Keratinocyte (primary cell): ENCODE data around the gene RAP2A. TPM values are rescaled to one million over a fixed set of nuclear protein-coding genes. Genes with fewer than 3 reads are reported as not detected.

Experiments
- DNase-seq: peaks from one replicate; pipeline ENCODE4 v3.0.0-alpha.2; 2011; ENCODE audit warnings: low read depth, missing footprints, low spot score
- FAIRE-seq: peaks from 2 replicates; lab custom pipeline; 2011; peaks lifted over from hg19 to GRCh38; lab: Jason Lieb, UNC
- H2AFZ ChIP-seq: 2 replicates; pipeline ENCODE4 v1.6.0; 2012; ENCODE audit warnings: low read length, control low read depth, inconsistent platforms; ENCODE audit not compliant: control insufficient read depth
- H3K27ac ChIP-seq: 2 replicates; pipeline ENCODE4 v1.5.1; 2011; ENCODE audit warnings: low read length; ENCODE audit not compliant: control insufficient read depth, insufficient read depth
- H3K27me3 ChIP-seq: 3 replicates; pipeline ENCODE4 v1.6.0; 2011; ENCODE audit warnings: low read length; ENCODE audit not compliant: control insufficient read depth, insufficient read depth; ENCODE audit errors: extremely low read depth
- H3K36me3 ChIP-seq, 2 experiments: 2 replicates in 1 of 2; 3 replicates in 1 of 2; pipeline ENCODE4 v1.5.1; 2011; ENCODE audit warnings: low read length in 2 of 2, mild to moderate bottlenecking in 1 of 2; ENCODE audit not compliant: control insufficient read depth in 2 of 2, insufficient read depth in 2 of 2; ENCODE audit errors: extremely low read depth in 1 of 2
- H3K4me1 ChIP-seq: 3 replicates; pipeline ENCODE4 v1.5.1; 2011; ENCODE audit warnings: low read length; ENCODE audit not compliant: control insufficient read depth, insufficient read depth; ENCODE audit errors: extremely low read depth
- H3K4me2 ChIP-seq: 3 replicates; pipeline ENCODE4 v1.6.0; 2011; ENCODE audit warnings: low read depth, low read length; ENCODE audit not compliant: control insufficient read depth, insufficient read depth; ENCODE audit errors: extremely low read depth
- H3K4me3 ChIP-seq, 3 experiments: fragments of 200-600 bp in 1 of 3; sonication (generic) in 1 of 3; 2 replicates in 2 of 3; 3 replicates in 1 of 3; pipeline ENCODE4 v1.5.1; 2011 to 2016; ENCODE audit warnings: low read length in 3 of 3, mild to moderate bottlenecking in 3 of 3, control low read depth in 2 of 3, inconsistent platforms in 1 of 3, low read depth in 1 of 3, mixed read lengths in 1 of 3, mixed run types in 1 of 3, moderate library complexity in 1 of 3; ENCODE audit not compliant: control insufficient read depth in 2 of 3, insufficient read depth in 2 of 3; ENCODE audit errors: extremely low read depth in 1 of 3
- H3K79me2 ChIP-seq: 2 replicates; pipeline ENCODE4 v1.6.0; 2012; ENCODE audit warnings: low read length; ENCODE audit not compliant: control insufficient read depth, insufficient read depth
- H3K9ac ChIP-seq: 3 replicates; pipeline ENCODE4 v1.6.0; 2011; ENCODE audit warnings: low read length; ENCODE audit not compliant: control insufficient read depth, insufficient read depth; ENCODE audit errors: extremely low read depth
- H3K9me1 ChIP-seq: 3 replicates; pipeline ENCODE4 v1.6.0; 2011; ENCODE audit warnings: low read length; ENCODE audit not compliant: control insufficient read depth, insufficient read depth; ENCODE audit errors: extremely low read depth
- H3K9me3 ChIP-seq: 2 replicates; pipeline ENCODE4 v1.5.1; 2012; ENCODE audit warnings: low read depth, low read length; ENCODE audit not compliant: control insufficient read depth
- H4K20me1 ChIP-seq: 3 replicates; pipeline ENCODE4 v1.6.0; 2011; ENCODE audit warnings: low read length; ENCODE audit not compliant: control insufficient read depth, insufficient read depth; ENCODE audit errors: extremely low read depth
- CTCF ChIP-seq, 3 experiments: IDR thresholded peaks in 1 of 3; conservative IDR thresholded peaks in 1 of 3; optimal IDR thresholded peaks in 1 of 3; 2 replicates in 2 of 3; 3 replicates in 1 of 3; pipeline versions ENCODE3 to v1.5.1; 2011; ENCODE audit warnings: low read length in 3 of 3, mild to moderate bottlenecking in 3 of 3, moderate library complexity in 2 of 3, control low read depth in 1 of 3, inconsistent platforms in 1 of 3; ENCODE audit not compliant: insufficient read depth in 2 of 3; ENCODE audit errors: extremely low read depth in 1 of 3
- EZH2 ChIP-seq: IDR thresholded peaks from one replicate; pipeline ENCODE4 v1.6.1; 2012; ENCODE audit warnings: inconsistent platforms, mild to moderate bottlenecking, low read length, moderate library complexity
- dilution Hi-C: fragments of 300-500 bp; cut with MboI; formaldehyde crosslinking; loops from one replicate; pipeline ENCODE4 v1.7.0; 2020; ENCODE audit warnings: low sequenced_read_pairs; ENCODE audit not compliant: extremely low pct_ligation_motif_present
- polyA plus RNA-seq, 5 experiments: library from polyadenylated mRNA; depleted of rRNA in 3 of 5; stranded (reverse) in 3 of 5; stranded (forward) in 1 of 5; unstranded in 1 of 5; fragments of >200 nt; gene quantifications; 1 replicate in 1 of 5; 2 replicates in 3 of 5; 3 replicates in 1 of 5; pipeline versions ENCODE4 v1.2.1 to v1.2.3, GENCODE V29; 2011 to 2012; ENCODE audit warnings: missing spikeins in 2 of 5, low read depth in 1 of 5, low replicate concordance in 1 of 5

RAP2A gene
- polyA plus RNA-seq, 1 donor (not counting 4 experiments of a cell fraction or from before 2014, with no cell fraction given), result 19.0 TPM

GRCh38 chr13:97423300-97424045, 10.5 kb upstream of the RAP2A start:
- Histone ChIP-seq H2AFZ (no peak overlapping the region), H3K27ac (no peak overlapping the region), H3K27me3 (no peaks in the 10 kb centered on the region), H3K9me1 (no peaks in the 10 kb centered on the region), H3K9me3 (no peaks in the 10 kb centered on the region), H3K4me3 (no peak overlapping the region), H3K36me3 (no peaks in the 10 kb centered on the region), H3K4me1 (no peaks in the 10 kb centered on the region), H4K20me1 (no peaks in the 10 kb centered on the region), H3K4me2 (no peak overlapping the region), H3K79me2 (no peaks in the 10 kb centered on the region), H3K9ac (no peak overlapping the region)
- FAIRE-seq, result no peak
- DNase-seq, result no peak
- dilution Hi-C loops, result no loop called here
- TF ChIP-seq CTCF (optimal IDR thresholded peaks at IDR 0.05 in 1 of 3, IDR thresholded peaks at IDR 0.05 in 1 of 3, conservative IDR thresholded peaks at IDR 0.05 in 1 of 3; ENCODE audit: extremely low read depth in 1 of 3, insufficient read depth in 2 of 3, low read length in 3 of 3) (no peak), EZH2 (no peak)

- FAIRE-seq, result no peak
- no peak overlapping the region for H3K27ac ChIP-seq
- dilution Hi-C loops, result no loop called here
Observed at GRCh38 chr13:97425590-97425989, 8.4 kb upstream of the RAP2A start.

More at GRCh38 chr13:97425590-97425989, 8.4 kb upstream of the RAP2A start:
- H3K9me3 ChIP-seq, result no peaks in the 10 kb centered on the region
- no peaks in the 10 kb centered on the region for H3K4me1 ChIP-seq
- no peaks in the 10 kb centered on the region for H3K9me1 ChIP-seq
- H4K20me1 ChIP-seq, result no peaks in the 10 kb centered on the region
- H3K79me2 ChIP-seq, result no peaks in the 10 kb centered on the region
- H3K9ac ChIP-seq, result no peak overlapping the region
- H3K4me3 ChIP-seq, result no peak overlapping the region
- no peak for DNase-seq
- no peak overlapping the region for H3K4me2 ChIP-seq
- H3K27me3 ChIP-seq, result no peaks in the 10 kb centered on the region
- H2AFZ ChIP-seq, result no peak overlapping the region
- no peaks in the 10 kb centered on the region for H3K36me3 ChIP-seq
- TF ChIP-seq EZH2 (no peak), CTCF (optimal IDR thresholded peaks at IDR 0.05 in 1 of 3, IDR thresholded peaks at IDR 0.05 in 1 of 3, conservative IDR thresholded peaks at IDR 0.05 in 1 of 3; ENCODE audit: extremely low read depth in 1 of 3, insufficient read depth in 2 of 3, low read length in 3 of 3) (no peak)
